Keratinocyte (primary cell): ENCODE results near the gene MAP7. TPM values are rescaled to one million over a fixed set of nuclear protein-coding genes. Genes with fewer than 3 reads are reported as not detected.
A peak's percentile ranks its signal among the peaks of the same experiment; 100 is the strongest.

ENCODE experiments used
- DNase-seq: peaks from one replicate; pipeline ENCODE4 v3.0.0-alpha.2; 2011; ENCODE audit warnings: low read depth, missing footprints, low spot score
- FAIRE-seq: peaks from 2 replicates; lab custom pipeline; 2011; peaks lifted over from hg19 to GRCh38; lab: Jason Lieb, UNC
- H2AFZ ChIP-seq: 2 replicates; pipeline ENCODE4 v1.6.0; 2012; ENCODE audit warnings: low read length, control low read depth, inconsistent platforms; ENCODE audit not compliant: control insufficient read depth
- H3K27ac ChIP-seq: 2 replicates; pipeline ENCODE4 v1.5.1; 2011; ENCODE audit warnings: low read length; ENCODE audit not compliant: control insufficient read depth, insufficient read depth
- H3K27me3 ChIP-seq: 3 replicates; pipeline ENCODE4 v1.6.0; 2011; ENCODE audit warnings: low read length; ENCODE audit not compliant: control insufficient read depth, insufficient read depth; ENCODE audit errors: extremely low read depth
- H3K36me3 ChIP-seq, 2 experiments: 2 replicates in 1 of 2; 3 replicates in 1 of 2; pipeline ENCODE4 v1.5.1; 2011; ENCODE audit warnings: low read length in 2 of 2, mild to moderate bottlenecking in 1 of 2; ENCODE audit not compliant: control insufficient read depth in 2 of 2, insufficient read depth in 2 of 2; ENCODE audit errors: extremely low read depth in 1 of 2
- H3K4me1 ChIP-seq: 3 replicates; pipeline ENCODE4 v1.5.1; 2011; ENCODE audit warnings: low read length; ENCODE audit not compliant: control insufficient read depth, insufficient read depth; ENCODE audit errors: extremely low read depth
- H3K4me2 ChIP-seq: 3 replicates; pipeline ENCODE4 v1.6.0; 2011; ENCODE audit warnings: low read depth, low read length; ENCODE audit not compliant: control insufficient read depth, insufficient read depth; ENCODE audit errors: extremely low read depth
- H3K4me3 ChIP-seq, 3 experiments: fragments of 200-600 bp in 1 of 3; sonication (generic) in 1 of 3; 2 replicates in 2 of 3; 3 replicates in 1 of 3; pipeline ENCODE4 v1.5.1; 2011 to 2016; ENCODE audit warnings: low read length in 3 of 3, mild to moderate bottlenecking in 3 of 3, control low read depth in 2 of 3, inconsistent platforms in 1 of 3, low read depth in 1 of 3, mixed read lengths in 1 of 3, mixed run types in 1 of 3, moderate library complexity in 1 of 3; ENCODE audit not compliant: control insufficient read depth in 2 of 3, insufficient read depth in 2 of 3; ENCODE audit errors: extremely low read depth in 1 of 3
- H3K79me2 ChIP-seq: 2 replicates; pipeline ENCODE4 v1.6.0; 2012; ENCODE audit warnings: low read length; ENCODE audit not compliant: control insufficient read depth, insufficient read depth
- H3K9ac ChIP-seq: 3 replicates; pipeline ENCODE4 v1.6.0; 2011; ENCODE audit warnings: low read length; ENCODE audit not compliant: control insufficient read depth, insufficient read depth; ENCODE audit errors: extremely low read depth
- H3K9me1 ChIP-seq: 3 replicates; pipeline ENCODE4 v1.6.0; 2011; ENCODE audit warnings: low read length; ENCODE audit not compliant: control insufficient read depth, insufficient read depth; ENCODE audit errors: extremely low read depth
- H3K9me3 ChIP-seq: 2 replicates; pipeline ENCODE4 v1.5.1; 2012; ENCODE audit warnings: low read depth, low read length; ENCODE audit not compliant: control insufficient read depth
- H4K20me1 ChIP-seq: 3 replicates; pipeline ENCODE4 v1.6.0; 2011; ENCODE audit warnings: low read length; ENCODE audit not compliant: control insufficient read depth, insufficient read depth; ENCODE audit errors: extremely low read depth
- CTCF ChIP-seq, 3 experiments: IDR thresholded peaks in 1 of 3; conservative IDR thresholded peaks in 1 of 3; optimal IDR thresholded peaks in 1 of 3; 2 replicates in 2 of 3; 3 replicates in 1 of 3; pipeline versions ENCODE3 to v1.5.1; 2011; ENCODE audit warnings: low read length in 3 of 3, mild to moderate bottlenecking in 3 of 3, moderate library complexity in 2 of 3, control low read depth in 1 of 3, inconsistent platforms in 1 of 3; ENCODE audit not compliant: insufficient read depth in 2 of 3; ENCODE audit errors: extremely low read depth in 1 of 3
- EZH2 ChIP-seq: IDR thresholded peaks from one replicate; pipeline ENCODE4 v1.6.1; 2012; ENCODE audit warnings: inconsistent platforms, mild to moderate bottlenecking, low read length, moderate library complexity
- dilution Hi-C: fragments of 300-500 bp; cut with MboI; formaldehyde crosslinking; loops from one replicate; pipeline ENCODE4 v1.7.0; 2020; ENCODE audit warnings: low sequenced_read_pairs; ENCODE audit not compliant: extremely low pct_ligation_motif_present
- polyA plus RNA-seq, 5 experiments: library from polyadenylated mRNA; depleted of rRNA in 3 of 5; stranded (reverse) in 3 of 5; stranded (forward) in 1 of 5; unstranded in 1 of 5; fragments of >200 nt; gene quantifications; 1 replicate in 1 of 5; 2 replicates in 3 of 5; 3 replicates in 1 of 5; pipeline versions ENCODE4 v1.2.1 to v1.2.3, GENCODE V29; 2011 to 2012; ENCODE audit warnings: missing spikeins in 2 of 5, low read depth in 1 of 5, low replicate concordance in 1 of 5

MAP7 gene
- polyA plus RNA-seq, 1 donor (not counting 4 experiments of a cell fraction or from before 2014, with no cell fraction given): 11.8 TPM

- H3K27ac ChIP-seq: no peak overlapping the region
- no peak for DNase-seq
- no peaks in the 10 kb centered on the region for H3K9me1 ChIP-seq
- peaks cover 29% of the 10 kb centered on the region for H3K79me2 ChIP-seq
- TF ChIP-seq EZH2 (no peak), CTCF (optimal IDR thresholded peaks at IDR 0.05 in 1 of 3, IDR thresholded peaks at IDR 0.05 in 1 of 3, conservative IDR thresholded peaks at IDR 0.05 in 1 of 3; ENCODE audit: extremely low read depth in 1 of 3, insufficient read depth in 2 of 3, low read length in 3 of 3) (no peak)
- H3K9ac ChIP-seq: no peak overlapping the region
- no peaks in the 10 kb centered on the region for H4K20me1 ChIP-seq
- no peak for FAIRE-seq
- no peaks in the 10 kb centered on the region for H3K36me3 ChIP-seq
- no peaks in the 10 kb centered on the region for H3K9me3 ChIP-seq
- dilution Hi-C loops: no loop called here
- H3K4me1 ChIP-seq: peaks cover 24% of the 10 kb centered on the region
- no peak overlapping the region for H3K4me3 ChIP-seq
- H3K27me3 ChIP-seq: no peaks in the 10 kb centered on the region
- H3K4me2 ChIP-seq: no peak overlapping the region
- no peak overlapping the region for H2AFZ ChIP-seq
These were observed 22.4 kb downstream of the MAP7 start for GRCh38 chr6:136527831-136528230.

GRCh38 chr6:136526937-136527336, 23.3 kb downstream of the MAP7 start:
- FAIRE-seq: no peak
- dilution Hi-C loops: no loop called here
- no peaks in the 10 kb centered on the region for H4K20me1 ChIP-seq
- peak overlapping the region in 1 of 3 experiments; percentile 12 for H3K4me3 ChIP-seq
- TF ChIP-seq CTCF (optimal IDR thresholded peaks at IDR 0.05 in 1 of 3, IDR thresholded peaks at IDR 0.05 in 1 of 3, conservative IDR thresholded peaks at IDR 0.05 in 1 of 3; ENCODE audit: extremely low read depth in 1 of 3, insufficient read depth in 2 of 3, low read length in 3 of 3) (no peak), EZH2 (no peak)
- no peak overlapping the region for H3K27ac ChIP-seq
- H3K9ac ChIP-seq: no peak overlapping the region
- no peaks in the 10 kb centered on the region for H3K27me3 ChIP-seq
- no peaks in the 10 kb centered on the region for H3K36me3 ChIP-seq
- peak overlapping the region; percentile 75 for H3K4me2 ChIP-seq
- no peaks in the 10 kb centered on the region for H3K9me3 ChIP-seq
- H3K9me1 ChIP-seq: no peaks in the 10 kb centered on the region
- no peak overlapping the region for H2AFZ ChIP-seq
- DNase-seq: no peak
- H3K79me2 ChIP-seq: peaks cover 24% of the 10 kb centered on the region
- H3K4me1 ChIP-seq: peaks cover 24% of the 10 kb centered on the region
